GM18499 (cell line): ENCODE measurements around the gene FSD1.
"Not testable (repeated sequence)": the region's sequence is repeated elsewhere in the genome, so short reads cannot be mapped to it uniquely, and the experiment has no call there.

Experiments
- ATAC-seq: cut with Tn5 transposase; IDR thresholded peaks from one replicate; pipeline ENCODE4 v1.9.1; 2021; ENCODE audit warnings: moderate number of reproducible peaks; ENCODE audit not compliant: insufficient read depth, unreplicated experiment

The FSD1 gene

DNA sequence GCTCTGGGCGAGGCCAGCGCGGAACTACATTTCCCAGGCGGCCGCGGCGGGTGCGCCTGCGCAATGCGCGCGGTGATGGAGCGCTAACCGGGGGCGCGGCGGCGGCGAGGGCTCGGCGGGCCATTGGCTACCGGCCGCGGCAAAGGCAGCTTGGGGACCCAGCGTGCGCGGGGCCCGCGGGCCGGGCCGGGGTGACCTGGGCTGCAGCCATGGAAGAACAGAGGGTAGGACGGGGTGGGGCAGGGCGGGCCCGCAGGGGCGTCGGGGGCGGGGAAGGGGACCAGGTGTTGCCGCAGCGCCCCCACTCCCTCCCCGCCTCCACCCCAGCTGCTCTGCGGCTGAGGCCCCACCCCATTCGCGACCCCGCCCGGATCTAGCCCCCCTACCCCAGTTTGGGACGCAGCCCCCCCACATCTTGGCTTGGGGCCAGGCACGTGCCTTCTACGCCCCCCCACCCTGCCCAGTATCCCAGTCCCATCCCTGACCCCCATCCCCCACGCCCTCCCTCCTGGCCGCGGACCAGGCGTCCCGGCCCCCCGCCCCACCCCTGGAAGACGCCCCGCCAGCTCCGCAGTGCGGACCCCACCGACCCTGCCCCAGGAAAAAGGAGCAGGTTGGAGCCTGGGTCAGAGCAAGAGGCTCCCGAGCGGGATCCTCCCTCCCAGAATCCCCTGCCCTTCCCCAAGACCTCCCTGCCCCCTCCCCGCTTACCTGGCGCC, at the start of gene FSD1:
TSS of gene FSD1 (plus strand) at position 61 of the 719 bp plus-strand sequence. CDS start at position 210, 149 bp downstream.
- ATAC-seq: no peak

- ATAC-seq: no peak
Observed at GRCh38 chr19:4256563-4256962, 47.8 kb upstream of the FSD1 start.

DNA sequence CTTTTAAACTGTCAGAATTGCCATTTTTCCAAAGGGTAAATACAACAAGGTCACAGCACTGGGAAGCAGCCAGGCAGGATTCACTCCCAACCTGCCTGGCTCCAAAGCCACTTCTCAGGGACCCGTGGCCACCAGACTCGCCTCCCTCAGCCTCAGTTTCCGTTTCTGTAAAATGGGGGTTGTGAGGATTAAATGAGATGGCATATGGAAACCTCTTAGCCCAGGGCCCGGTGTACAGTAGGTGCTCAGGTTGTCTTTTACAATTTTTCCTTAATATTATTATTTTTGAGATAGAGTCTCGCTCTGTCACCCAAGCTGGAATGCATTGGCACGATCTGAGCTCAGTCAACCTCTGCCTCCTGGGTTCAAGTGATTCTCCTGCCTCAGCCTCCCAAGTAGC, 47.4 kb upstream of the FSD1 start:
- ATAC-seq: no peak

DNA sequence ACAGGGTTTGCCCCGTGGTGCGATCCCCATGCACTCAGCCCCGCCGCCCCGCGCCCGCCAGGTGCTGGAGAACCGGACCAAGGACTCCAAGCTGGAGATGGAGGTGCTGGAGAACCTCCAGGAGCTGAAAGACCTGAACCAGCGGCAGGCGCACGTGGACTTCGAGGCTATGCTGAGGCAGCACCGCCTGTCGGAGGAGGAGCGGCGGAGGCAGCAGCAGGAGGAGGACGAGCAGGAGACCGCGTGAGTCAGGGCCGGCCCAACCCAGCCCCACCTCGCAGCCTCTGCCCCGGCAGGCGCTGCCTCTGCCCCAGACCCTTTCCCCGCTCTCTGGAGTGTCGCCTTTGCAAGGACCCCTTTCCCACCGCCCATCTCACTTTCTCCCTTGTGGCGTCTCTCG, 46.2 kb upstream of the FSD1 start:
- no peak for ATAC-seq

DNA sequence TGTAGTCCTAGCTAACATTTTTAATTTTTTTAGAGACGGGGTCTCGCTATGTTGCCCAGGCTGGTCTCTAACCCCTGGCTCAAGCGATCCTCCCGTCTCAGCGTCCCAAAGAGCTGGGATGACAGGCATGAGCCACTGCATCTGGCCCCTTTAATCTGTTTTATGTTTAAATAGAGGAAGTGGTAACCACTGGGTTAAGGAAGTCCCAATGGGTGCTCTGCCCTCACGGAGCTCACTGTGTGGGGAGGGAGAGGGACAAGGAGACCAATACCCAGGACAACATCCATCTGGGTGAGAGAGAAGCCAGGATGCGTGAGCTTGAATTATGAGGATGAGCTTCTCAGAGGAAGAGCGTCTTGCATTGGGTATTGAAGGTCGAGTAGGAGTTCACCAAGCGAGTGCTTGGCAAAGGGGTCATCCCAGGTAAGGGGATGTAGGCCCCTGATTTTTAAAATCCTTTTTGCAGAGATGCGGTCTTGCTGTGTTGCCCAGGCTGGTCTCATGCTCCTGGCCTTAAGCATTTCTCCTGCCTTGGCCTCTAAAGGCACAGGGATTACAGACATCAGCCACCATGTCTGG, 43.7 kb upstream of the FSD1 start:
- no peak for ATAC-seq

GRCh38 chr19:4264812-4265211, 39.6 kb upstream of the FSD1 start:
- ATAC-seq: no peak

DNA sequence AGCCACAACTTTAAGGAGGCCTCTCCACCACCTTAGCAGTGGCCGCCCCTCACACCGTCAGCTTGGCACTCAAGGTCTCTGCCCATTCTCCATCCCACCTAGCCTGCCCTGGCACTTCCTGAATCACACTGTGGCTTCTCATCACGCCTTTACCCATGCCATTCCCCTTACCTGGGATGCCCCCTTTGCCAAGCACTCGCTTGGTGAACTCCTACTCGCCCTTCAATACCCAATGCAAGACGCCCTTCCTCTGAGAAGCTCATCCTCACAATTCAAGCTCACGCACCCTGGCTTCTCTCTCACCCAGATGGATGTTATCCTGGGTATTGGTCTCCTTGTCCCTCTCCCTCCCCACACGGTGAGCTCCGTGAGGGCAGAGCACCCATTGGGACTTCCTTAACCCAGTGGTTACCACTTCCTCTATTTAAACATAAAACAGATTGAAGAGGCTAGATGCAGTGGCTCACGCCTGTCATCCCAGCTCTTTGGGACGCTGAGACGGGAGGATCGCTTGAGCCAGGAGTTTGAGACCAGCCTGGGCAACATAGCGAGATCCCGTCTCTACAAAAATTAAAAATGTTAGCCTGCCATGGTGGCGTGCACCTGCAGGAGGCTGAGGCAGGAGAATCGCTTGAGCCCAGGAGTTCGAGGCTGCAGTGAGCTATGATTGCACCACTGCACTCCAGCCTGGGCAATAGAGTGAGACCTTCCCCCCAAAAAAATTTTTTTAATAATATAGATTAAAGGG, 38.0 kb upstream of the FSD1 start:
- ATAC-seq: no peak

- no peak for ATAC-seq
Observed at GRCh38 chr19:4267101-4267900, 37.1 kb upstream of the FSD1 start.

GRCh38 chr19:4267901-4268815, 36.2 kb upstream of the FSD1 start:
- ATAC-seq: no peak

DNA sequence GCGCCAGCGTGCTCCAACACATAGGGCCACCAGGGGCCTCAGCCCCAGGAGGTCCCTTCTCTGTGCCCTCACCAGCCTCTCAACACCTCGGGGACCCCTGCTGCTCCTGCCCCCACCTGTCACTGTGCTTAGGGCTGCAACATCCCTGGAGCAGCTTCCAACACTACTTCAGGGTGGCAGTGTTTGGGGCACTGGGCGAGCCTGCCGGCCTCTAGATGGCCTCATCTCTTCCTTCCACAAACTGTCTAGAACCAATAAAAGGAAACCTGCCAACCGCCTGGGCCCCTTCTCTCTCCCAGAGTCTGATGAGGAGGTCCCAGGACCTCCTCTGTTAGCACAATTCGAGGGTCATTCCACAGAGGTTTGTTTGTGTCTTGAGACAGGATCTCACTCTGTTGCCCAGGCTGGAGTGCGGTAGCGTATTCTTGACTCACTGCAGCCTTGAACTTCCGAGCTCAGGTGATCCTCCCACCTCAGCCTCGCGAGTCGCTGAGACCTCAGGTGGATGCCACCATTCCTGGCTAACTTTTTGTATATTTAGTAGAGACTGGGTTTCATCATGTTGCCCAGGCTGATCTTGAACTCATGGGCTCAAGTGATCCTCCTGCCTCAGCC, 35.5 kb upstream of the FSD1 start:
- no peak for ATAC-seq

GRCh38 chr19:4272894-4273293, 31.5 kb upstream of the FSD1 start:
- ATAC-seq: no peak

DNA sequence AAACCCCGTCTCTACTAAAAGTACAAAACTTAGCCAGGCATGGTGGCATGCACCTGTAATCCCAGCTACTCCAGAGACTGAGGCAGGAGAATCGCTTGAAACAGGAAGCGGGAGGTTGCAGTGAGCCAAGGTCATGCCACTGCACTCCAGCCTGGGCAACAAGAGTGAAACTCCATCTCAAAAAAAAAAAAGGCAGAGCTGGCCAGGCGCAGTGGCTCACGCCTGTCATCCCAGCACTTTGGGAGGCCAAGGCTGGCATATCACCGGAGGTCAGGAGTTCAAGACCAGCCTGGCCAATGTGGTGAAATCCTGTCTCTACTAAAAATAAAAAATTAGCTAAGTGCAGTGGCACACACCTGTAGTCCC, 30.1 kb upstream of the FSD1 start:
- not testable (repeated sequence) for ATAC-seq

DNA sequence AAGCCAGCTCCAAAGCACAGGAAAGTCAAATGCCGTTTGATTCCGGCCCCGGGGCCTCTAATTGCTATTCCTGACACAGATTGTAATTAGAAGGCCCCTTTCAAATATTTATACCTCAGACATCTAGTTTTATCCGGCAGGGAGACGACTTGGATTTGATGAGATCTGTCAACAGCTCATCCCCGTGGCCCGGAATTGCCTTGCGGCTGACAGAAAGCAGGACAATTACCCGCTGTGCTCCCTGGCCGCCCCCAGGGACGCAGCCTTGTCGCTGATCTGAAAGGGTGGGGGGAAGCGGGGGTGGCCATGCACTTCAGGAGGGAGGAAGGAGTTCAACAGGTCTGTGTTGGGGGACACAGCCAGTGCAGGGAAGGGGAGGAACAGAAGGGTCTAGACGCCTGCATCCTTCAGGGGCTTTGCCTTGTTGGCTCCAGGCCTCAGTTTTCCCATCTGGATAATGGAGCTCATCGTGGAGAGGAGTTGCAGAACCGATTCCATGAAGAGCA, 27.2 kb upstream of the FSD1 start:
- ATAC-seq: no peak

GRCh38 chr19:4278010-4278409, 26.4 kb upstream of the FSD1 start:
- no peak for ATAC-seq

DNA sequence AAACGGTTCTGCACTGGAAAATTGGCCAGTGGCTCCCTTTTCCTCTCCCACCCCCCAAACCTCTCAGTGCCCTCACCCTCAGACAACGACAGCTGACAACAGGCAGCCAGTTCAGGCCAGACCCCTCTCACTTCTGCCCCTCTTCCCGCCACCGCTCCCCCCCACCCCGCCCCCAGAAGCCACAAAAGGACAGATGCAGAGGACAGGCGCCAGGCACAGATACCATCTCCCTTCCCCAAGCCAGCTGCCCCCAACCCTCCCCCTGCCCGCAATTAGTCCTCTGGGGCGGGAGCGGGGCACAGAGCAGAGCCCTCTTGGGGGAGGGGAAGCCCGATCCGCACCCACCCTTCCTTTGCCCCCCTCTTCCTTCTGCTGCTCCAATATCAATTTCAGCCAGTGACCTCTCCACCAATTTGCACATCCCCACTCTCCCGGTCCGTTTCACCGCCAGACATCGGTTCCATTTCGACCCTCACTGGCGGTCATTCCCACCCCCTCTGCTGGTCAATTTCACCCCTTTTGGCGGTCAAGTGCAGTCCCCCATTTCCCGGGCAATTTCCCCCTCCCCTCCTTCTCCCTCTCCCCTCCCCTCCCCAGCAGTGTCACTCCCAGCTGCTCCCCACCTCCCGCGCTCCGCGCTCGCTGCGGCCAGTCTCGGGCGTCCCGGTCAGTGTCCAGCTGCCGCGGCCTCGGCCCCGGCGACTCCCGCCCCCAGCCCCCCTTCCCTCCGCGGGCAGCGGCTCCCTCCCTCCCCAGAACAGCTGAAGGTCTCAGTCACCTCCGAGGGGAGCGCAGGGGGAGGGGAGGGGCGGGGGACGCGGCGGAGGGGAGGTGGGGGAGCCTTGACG, 25.8 kb upstream of the FSD1 start, which contains the start of gene SHD:
TSS of gene SHD (plus strand) at position 848 of the 848 bp plus-strand sequence. CDS start 798 bp downstream, outside the sequence.
- no peak for ATAC-seq

- no peak for ATAC-seq
Observed at GRCh38 chr19:4279267-4279529, 25.2 kb upstream of the FSD1 start.

GRCh38 chr19:4279530-4280422, 24.6 kb upstream of the FSD1 start:
- no peak for ATAC-seq
